ENCODE data around the gene ADAM8.
"Not testable (repeated sequence)": the region's sequence is repeated elsewhere in the genome, so short reads cannot be mapped to it uniquely, and the experiment has no call there.

Gene ADAM8

GRCh38 chr10:133267829-133268228 lies 8.8 kb downstream of the ADAM8 start:
- DNase-seq (ENCODE audit: low read depth) = no peak

- no peak for DNase-seq (ENCODE audit: low read depth)
Observed at GRCh38 chr10:133267293-133267692, 9.4 kb downstream of the ADAM8 start.

DNA sequence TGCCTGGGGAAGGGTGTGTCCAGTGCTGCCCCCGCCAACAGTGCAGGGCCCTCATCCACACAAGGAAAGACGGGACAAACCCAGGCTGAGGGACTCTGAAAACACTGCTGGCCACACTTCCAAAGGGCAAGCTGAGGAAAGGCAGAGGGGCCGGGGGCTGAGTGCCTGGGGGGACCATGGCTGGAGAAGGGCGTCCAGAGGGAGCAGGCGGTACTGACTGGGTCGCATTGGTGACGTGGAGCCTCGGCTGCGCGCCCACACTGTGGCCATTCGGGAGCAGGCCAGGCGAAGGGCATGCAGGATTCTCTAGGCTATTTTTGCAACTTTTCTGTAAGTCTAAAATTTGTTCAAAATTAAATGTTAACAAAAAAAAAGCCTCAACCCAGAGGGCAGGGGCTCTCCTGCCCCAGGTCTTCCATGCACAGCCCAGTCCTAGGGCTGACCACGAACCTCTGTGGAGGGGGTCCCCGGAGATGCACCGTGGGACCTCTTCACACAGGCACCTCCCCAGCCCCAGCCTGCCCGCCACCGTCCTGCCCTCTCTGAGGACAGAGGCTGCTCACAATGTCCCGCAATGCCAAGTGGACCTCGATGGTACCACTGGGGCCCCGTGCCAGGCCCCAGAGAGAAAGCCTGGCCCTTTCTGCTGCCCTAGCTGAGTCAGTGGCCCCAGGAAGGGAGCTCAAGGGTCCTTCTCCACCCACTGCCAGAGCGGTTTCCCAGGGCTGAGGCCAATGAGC lies 10.4 kb downstream of the ADAM8 start:
- no peak for DNase-seq (ENCODE audit: low read depth)

GRCh38 chr10:133265052-133265451 lies 11.6 kb downstream of the ADAM8 start:
- DNase-seq (ENCODE audit: low read depth) = not testable (repeated sequence)

DNA sequence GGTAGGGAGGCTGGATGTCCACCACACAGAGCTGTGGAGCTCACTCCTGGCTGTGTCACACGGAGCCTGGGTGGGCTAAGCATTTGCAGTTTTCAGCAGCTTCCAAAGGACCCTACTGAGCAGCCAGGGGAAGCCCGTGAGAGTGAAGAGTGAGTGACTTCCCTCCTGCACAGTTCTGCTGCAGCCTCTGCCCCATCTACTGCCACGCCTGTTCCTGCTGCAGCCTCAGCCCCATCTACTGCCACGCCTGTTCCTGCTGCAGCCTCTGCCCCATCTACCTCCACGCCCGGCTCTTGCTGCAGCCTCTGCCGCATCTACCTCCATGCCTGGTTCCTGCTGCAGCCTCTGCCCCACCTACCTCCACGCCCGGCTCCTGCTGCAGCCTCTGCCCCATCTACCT lies 12.2 kb downstream of the ADAM8 start:
- no peak for DNase-seq (ENCODE audit: low read depth)

DNA sequence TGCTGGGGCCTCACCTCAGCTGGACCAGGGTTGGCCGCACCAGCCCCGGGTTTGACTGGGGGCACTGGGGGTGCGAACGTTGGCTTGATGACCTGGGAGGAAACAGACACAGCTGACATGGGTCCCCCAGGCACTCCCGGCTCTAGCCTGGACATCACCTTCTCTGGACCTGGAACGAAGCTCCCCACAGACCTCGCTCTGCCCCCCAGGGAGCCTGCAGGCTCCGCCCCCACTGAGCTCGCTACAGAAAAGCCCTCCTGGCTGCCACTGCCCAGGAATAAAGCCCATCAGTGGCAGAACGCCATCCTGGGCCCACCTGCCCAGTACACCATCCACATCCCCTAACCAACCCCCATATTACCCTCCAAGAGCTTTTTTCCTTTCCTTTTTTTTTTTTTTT lies 13.0 kb downstream of the ADAM8 start:
- DNase-seq (ENCODE audit: low read depth) = no peak

GRCh38 chr10:133262696-133263095 lies 14.0 kb downstream of the ADAM8 start:
- DNase-seq (ENCODE audit: low read depth) = no peak

GRCh38 chr10:133261726-133262325 lies 14.8 kb downstream of the ADAM8 start:
- peak; percentile 80 for DNase-seq (ENCODE audit: low read depth)

- DNase-seq (ENCODE audit: low read depth) = peak; percentile 58
Observed at GRCh38 chr10:133260895-133261725, 15.6 kb downstream of the ADAM8 start.

DNA sequence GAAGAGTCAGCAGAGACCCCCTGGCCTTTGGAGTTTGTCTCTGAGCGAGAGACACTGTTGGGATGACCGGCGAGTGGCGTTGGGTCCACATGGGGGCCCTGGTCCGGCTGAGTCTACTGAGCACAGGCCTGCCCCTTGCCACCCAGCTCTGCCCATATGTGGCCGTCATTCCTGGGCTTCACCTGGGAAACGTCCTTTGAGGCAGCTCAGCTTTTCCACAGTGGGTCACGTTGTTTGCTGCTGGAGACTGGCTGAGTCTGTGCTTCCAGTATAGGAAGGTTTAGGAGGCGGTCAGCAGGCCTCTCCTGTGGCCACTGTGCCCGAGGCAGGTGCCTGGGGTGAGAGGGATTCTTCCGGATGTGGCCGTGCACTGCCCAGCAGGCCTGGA lies 17.1 kb downstream of the ADAM8 start:
- DNase-seq (ENCODE audit: low read depth) = no peak

DNA sequence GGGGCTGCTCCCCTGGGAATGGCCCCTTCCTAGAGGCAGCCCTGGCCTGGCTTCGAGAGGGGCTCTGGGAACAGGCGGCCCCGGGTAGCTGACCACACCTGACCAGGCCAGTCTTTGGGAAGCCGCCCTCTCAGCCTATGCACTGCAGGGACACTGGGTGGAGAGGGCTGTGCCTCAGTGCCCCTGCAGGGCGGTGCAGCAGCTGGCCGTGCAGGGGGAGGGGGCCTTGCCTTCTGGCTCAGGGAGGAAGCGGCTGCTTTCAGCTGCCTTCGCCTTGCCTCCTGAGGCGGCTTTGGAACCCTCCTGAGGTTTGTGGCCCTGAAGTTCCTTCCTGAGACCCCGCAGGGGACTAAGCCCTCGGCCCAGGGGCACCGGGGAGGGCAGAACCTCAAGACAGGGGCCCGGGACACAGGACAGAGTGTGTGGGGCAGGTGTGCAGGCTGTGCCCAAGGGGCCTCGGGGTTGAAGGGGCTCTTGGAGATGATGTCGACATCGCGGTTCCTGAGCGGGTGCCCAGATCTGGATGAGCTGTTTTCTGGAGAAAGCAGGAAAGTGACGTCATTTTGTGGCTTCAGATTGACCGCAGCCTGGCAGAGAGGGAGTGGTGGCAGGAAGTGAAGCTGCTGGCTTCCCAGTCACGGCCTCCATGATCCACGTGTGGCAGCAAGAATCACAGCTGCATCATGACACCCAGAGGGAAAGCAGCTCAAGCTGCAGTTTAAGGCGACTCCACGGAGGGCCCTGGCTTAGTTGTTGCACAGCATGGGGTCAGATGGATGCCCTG lies 17.7 kb downstream of the ADAM8 start:
- peak; percentile 60 for DNase-seq (ENCODE audit: low read depth)

DNA sequence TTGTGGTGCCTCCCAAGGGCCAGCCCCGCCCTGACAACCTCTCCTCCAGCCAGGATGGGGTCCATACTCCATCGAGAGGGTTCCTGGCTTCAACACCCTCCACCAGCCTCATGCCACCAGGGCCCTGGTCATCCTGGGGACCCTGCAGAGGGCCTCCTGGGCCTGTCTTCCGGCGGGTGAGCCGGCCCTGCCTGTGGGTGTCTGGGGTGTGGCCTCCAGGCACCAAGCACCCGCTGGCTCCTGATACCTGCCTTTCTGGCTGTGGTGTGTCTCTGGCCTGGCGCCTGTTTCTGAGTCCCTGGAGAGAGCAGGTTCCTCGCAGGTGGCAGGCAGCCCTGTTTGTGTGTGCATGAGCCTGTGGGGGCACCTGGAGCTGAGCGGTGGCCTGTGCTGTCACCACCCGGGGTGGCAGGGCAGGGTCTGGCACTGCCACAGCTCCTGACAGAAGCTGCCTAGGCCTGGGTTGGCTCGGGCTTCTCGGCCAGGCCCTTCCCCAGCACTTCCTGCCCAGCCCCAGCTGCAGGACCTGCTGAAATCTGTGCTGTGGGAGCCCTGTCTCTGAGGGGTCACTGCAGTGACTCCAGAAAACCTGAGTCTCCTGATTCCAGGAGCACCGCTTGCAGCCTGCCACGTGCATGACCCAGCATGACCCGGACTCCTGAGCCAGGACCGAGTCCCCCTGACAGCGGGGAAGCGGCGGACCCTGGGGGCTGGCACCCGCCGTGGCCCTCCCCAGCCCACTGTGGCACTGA lies 18.4 kb downstream of the ADAM8 start:
- no peak for DNase-seq (ENCODE audit: low read depth)

DNA sequence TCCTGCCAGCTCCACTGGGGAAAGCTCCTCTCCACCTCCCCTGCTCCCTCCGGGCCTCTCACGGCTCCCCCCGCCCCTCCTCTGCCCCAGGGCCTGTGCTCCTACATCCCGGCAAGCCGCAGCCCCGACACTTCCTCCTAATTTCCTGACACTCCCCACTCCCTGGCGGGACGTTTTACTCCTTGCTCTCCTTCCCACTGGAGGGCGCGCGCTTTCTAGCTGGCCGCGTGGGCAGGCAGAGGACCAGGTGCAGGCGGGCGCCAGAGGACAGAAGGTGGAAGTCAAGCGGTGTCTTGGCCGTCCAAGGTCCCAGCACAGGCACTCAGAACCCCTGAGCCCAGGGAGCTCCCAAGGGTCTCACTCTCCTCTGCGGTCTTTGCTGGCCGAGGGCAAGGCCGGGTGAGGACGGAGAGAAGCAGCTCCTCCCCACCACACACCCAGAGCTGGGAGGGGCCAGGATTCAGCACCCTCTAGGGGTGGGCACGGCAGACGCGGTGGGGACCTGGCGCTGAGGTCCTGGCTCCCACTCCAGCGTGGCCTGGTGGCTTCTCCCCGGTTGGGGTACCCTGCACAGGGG lies 19.1 kb downstream of the ADAM8 start:
- no peak for DNase-seq (ENCODE audit: low read depth)

- no peak for DNase-seq (ENCODE audit: low read depth)
Observed at GRCh38 chr10:133255323-133255722, 21.3 kb downstream of the ADAM8 start.

- DNase-seq (ENCODE audit: low read depth) = no peak
Observed at GRCh38 chr10:133254421-133255120, 22.1 kb downstream of the ADAM8 start.

DNA sequence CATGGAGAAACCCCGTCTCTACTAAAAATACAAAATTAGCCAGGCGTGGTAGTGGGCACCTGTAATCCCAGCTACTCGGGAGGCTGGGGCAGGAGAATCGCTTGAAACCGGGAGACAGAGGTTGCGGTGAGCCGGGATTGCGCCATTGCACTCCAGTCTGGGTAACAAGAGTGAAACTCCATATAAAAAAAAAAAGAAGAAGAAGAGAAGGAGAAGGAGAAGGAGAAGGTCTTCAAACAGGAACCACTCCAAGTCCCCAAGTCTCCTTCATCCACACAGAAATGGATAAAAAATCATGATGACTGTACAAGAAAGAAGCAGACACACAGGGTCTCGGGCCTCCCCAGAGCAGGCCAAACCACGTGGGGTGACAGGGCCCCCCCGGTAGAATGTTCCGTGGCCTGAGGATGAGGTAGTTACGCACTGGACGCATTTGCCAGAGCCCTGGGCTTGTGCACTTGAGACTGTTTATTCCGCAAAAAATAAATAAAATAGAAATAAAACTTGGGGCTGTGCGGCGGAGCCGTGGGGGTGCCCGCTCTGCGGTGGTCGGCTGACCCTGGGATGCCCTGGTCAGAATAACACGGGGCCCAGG lies 23.2 kb downstream of the ADAM8 start:
- no peak for DNase-seq (ENCODE audit: low read depth)

DNA sequence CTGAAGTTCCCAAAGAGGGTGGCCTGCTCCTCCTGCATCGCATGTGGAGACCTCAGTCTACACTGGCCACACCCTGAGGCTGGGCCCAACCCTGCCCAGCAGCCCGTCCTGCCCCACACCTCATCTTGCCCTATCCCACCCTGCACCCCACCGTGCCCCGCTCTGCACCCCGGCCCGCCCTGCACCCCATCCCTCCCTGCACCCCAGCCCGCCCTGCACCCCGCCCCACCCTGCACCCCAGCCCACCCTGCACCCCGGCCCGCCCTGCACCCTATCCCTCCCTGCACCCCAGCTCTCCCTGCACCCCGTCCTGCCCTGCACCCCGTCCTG lies 24.5 kb downstream of the ADAM8 start:
- DNase-seq (ENCODE audit: low read depth) = no peak

DNA sequence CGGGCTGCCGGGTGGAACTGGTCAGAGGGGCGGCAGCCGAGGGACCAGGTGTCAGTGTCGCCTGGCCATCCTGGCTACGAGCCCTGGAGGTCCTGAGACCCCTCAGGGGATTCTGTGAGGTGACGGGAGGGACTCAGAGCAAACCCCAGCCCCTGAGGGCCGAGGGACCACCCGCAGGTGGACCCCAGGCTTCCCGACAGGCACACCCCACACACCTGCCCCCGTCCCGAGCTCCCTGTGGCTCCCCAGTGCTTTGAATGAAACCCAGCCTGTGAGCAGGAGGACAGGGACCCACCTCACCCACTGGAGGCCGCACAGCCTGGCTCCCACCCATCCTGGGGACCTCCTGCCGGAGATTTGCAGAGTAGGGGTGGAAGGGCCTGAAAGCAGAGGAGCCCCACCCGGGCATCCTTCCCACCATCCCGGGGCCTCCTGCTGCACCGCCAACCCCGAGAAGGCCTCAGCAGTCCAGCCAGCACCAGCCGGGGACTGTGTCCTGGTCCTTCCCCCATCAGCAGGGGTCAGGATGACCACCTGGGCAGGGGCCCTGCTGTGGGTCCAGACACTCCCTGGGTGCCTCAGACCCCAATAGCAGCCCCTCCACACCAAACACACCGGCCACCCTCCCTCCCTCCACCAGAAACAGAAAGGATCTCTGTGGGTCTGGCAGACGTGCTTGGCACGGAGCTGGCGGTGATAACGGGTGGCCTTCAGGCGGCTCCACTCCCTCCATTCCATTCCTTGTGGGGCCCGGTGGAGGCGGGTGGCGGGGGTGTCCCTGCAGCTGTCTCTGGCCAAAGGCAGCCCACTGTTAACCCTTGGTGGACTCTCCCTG lies 25.1 kb downstream of the ADAM8 start:
- DNase-seq (ENCODE audit: low read depth) = no peak

All from activated gamma-delta T cell treated with anti-CD3 and anti-CD28 coated beads, Interleukin-2, amount 50 U/mL, for 16 hours (primary cell).